Parathyroid adenoma (tissue), 2 donors: ENCODE data around the gene CPVL.
A peak's percentile ranks its signal among the peaks of the same experiment; 100 is the strongest.

ENCODE experiments used
- H2AFZ ChIP-seq: fragments of 300-600 bp; sonication (generic); one replicate; pipeline ENCODE4 v1.7.0; 2017; ENCODE audit warnings: antibody characterized with exemption, mild to moderate bottlenecking
- H3K27ac ChIP-seq: fragments of 300-600 bp; sonication (generic); one replicate; pipeline ENCODE4 v1.7.0; 2017
- H3K27me3 ChIP-seq: fragments of 300-600 bp; sonication (generic); one replicate; pipeline ENCODE4 v1.7.0; 2017; ENCODE audit warnings: low read length; ENCODE audit not compliant: control insufficient read depth, insufficient read depth
- H3K36me3 ChIP-seq: fragments of 300-600 bp; sonication (generic); one replicate; pipeline ENCODE4 v1.7.0; 2017; ENCODE audit warnings: low read length; ENCODE audit not compliant: control insufficient read depth, insufficient read depth
- H3K4me1 ChIP-seq: fragments of 300-600 bp; sonication (generic); one replicate; pipeline ENCODE4 v1.7.0; 2017; ENCODE audit warnings: control low read depth
- H3K4me2 ChIP-seq: fragments of 300-600 bp; sonication (generic); one replicate; pipeline ENCODE4 v1.7.0; 2017; ENCODE audit warnings: low read length
- H3K4me3 ChIP-seq: fragments of 300-600 bp; sonication (generic); one replicate; pipeline ENCODE4 v1.7.0; 2017; ENCODE audit warnings: low read depth, low read length
- H3K79me2 ChIP-seq: fragments of 300-600 bp; sonication (generic); one replicate; pipeline ENCODE4 v1.7.0; 2017; ENCODE audit warnings: control low read depth
- H3K9ac ChIP-seq: fragments of 300-600 bp; sonication (generic); one replicate; pipeline ENCODE4 v1.7.0; 2017; ENCODE audit warnings: mild to moderate bottlenecking
- H3K9me3 ChIP-seq: fragments of 300-600 bp; sonication (generic); one replicate; pipeline ENCODE4 v1.7.0; 2017; ENCODE audit warnings: low read length; ENCODE audit not compliant: control insufficient read depth
- CTCF ChIP-seq: fragments of 300-600 bp; sonication (generic); IDR thresholded peaks from one replicate; pipeline ENCODE4 v1.7.0; 2017; ENCODE audit warnings: antibody characterized with exemption, mild to moderate bottlenecking
- donor health status: primary hyperparathyroidism.

Gene CPVL

GRCh38 chr7:29038463-29038862 is 107.9 kb downstream of the CPVL start:
- no peak for TF ChIP-seq CTCF
- no peak overlapping the region for H2AFZ ChIP-seq
- H3K79me2 ChIP-seq: no peaks in the 10 kb centered on the region
- no peak overlapping the region for H3K9ac ChIP-seq
- H3K4me2 ChIP-seq: no peak overlapping the region
- H3K36me3 ChIP-seq: no peaks in the 10 kb centered on the region
- no peak overlapping the region for H3K4me3 ChIP-seq
- H3K4me1 ChIP-seq: no peaks in the 10 kb centered on the region
- no peak overlapping the region for H3K27ac ChIP-seq
- no peaks in the 10 kb centered on the region for H3K9me3 ChIP-seq
- H3K27me3 ChIP-seq: no peaks in the 10 kb centered on the region

- Histone ChIP-seq H2AFZ (no peak overlapping the region), H3K27ac (no peak overlapping the region)
These were observed 111.1 kb downstream of the CPVL start for GRCh38 chr7:29035044-29035740.

DNA sequence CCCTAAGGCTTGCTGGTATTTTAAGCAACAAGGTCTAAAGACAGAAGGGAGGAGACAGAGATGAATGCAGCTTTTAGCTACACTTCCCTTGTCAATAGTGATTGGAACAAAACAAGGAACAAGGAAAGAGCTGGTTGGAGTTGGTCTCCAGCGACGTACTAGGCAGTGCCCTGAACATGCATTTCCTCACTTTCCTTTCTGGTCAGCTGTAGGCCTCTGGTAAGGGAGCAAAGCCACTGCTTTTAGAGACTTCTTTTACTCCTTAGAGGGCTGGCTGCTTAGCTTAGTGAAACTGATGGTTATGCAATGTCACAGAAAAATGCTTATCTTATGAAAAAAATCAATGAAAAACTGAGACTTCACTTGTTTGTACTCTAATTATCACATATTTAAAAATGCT is 112.8 kb downstream of the CPVL start:
- TF ChIP-seq CTCF: no peak
- Histone ChIP-seq H3K4me3 (no peak overlapping the region), H3K27ac (no peak overlapping the region), H3K4me2 (no peak overlapping the region), H2AFZ (peak overlapping the region; percentile 40), H3K9me3 (no peaks in the 10 kb centered on the region), H3K9ac (no peak overlapping the region), H3K79me2 (no peaks in the 10 kb centered on the region), H3K4me1 (no peaks in the 10 kb centered on the region), H3K36me3 (no peaks in the 10 kb centered on the region), H3K27me3 (no peaks in the 10 kb centered on the region)

More at GRCh38 chr7:29035044-29035740, 111.1 kb downstream of the CPVL start:
- no peak for TF ChIP-seq CTCF
- no peak overlapping the region for H3K4me3 ChIP-seq
- H3K27me3 ChIP-seq: no peaks in the 10 kb centered on the region
- H3K4me1 ChIP-seq: no peaks in the 10 kb centered on the region
- no peak overlapping the region for H3K4me2 ChIP-seq
- no peaks in the 10 kb centered on the region for H3K9me3 ChIP-seq
- H3K79me2 ChIP-seq: no peaks in the 10 kb centered on the region
- no peaks in the 10 kb centered on the region for H3K36me3 ChIP-seq
- H3K9ac ChIP-seq: no peak overlapping the region

- no peaks in the 10 kb centered on the region for H3K4me1 ChIP-seq
- no peaks in the 10 kb centered on the region for H3K36me3 ChIP-seq
- H3K9ac ChIP-seq: no peak overlapping the region
- no peak overlapping the region for H2AFZ ChIP-seq
- H3K4me2 ChIP-seq: no peak overlapping the region
- no peak overlapping the region for H3K4me3 ChIP-seq
- H3K79me2 ChIP-seq: no peaks in the 10 kb centered on the region
- no peak for TF ChIP-seq CTCF
- H3K9me3 ChIP-seq: no peaks in the 10 kb centered on the region
- no peaks in the 10 kb centered on the region for H3K27me3 ChIP-seq
- H3K27ac ChIP-seq: no peak overlapping the region
These were observed 114.2 kb downstream of the CPVL start for GRCh38 chr7:29032146-29032545.

- Histone ChIP-seq H3K4me1 (no peaks in the 10 kb centered on the region), H3K4me3 (no peak overlapping the region), H2AFZ (no peak overlapping the region), H3K27me3 (no peaks in the 10 kb centered on the region), H3K79me2 (no peaks in the 10 kb centered on the region), H3K36me3 (no peaks in the 10 kb centered on the region), H3K4me2 (no peak overlapping the region), H3K9me3 (no peaks in the 10 kb centered on the region), H3K9ac (no peak overlapping the region), H3K27ac (no peak overlapping the region)
- no peak for TF ChIP-seq CTCF
These were observed 115.5 kb downstream of the CPVL start for GRCh38 chr7:29030781-29031275.
